HG03571 (cell line): Measurements from ENCODE around the gene PTRH1.

Source experiments
- ATAC-seq: cut with Tn5 transposase; IDR thresholded peaks from one replicate; pipeline ENCODE4 v1.9.1; 2021; ENCODE audit not compliant: unreplicated experiment

The PTRH1 gene

GRCh38 chr9:127667127-127667844 is 48.2 kb downstream of the PTRH1 start:
- no peak for ATAC-seq

- ATAC-seq = no peak
Observed at GRCh38 chr9:127664678-127665507, 50.6 kb downstream of the PTRH1 start.

GRCh38 chr9:127664324-127664677 is 51.2 kb downstream of the PTRH1 start:
- ATAC-seq = no peak
